Astrocyte of the hippocampus (primary cell): Measurements from ENCODE around the gene NRSN1.
"Not testable (repeated sequence)": the region's sequence is repeated elsewhere in the genome, so short reads cannot be mapped to it uniquely, and the experiment has no call there.

ENCODE experiments used
- DNase-seq: peaks from one replicate; pipeline ENCODE4 v3.0.0; 2011; ENCODE audit warnings: low read depth, low spot score

NRSN1 gene

GRCh38 chr6:24142733-24143132 is 16.7 kb downstream of the NRSN1 start:
- not testable (repeated sequence) for DNase-seq

GRCh38 chr6:24145690-24146131 is 19.7 kb downstream of the NRSN1 start:
- DNase-seq = peak; percentile 36

GRCh38 chr6:24146871-24147270 is 20.9 kb downstream of the NRSN1 start:
- DNase-seq = no peak

- DNase-seq = no peak
Measured at GRCh38 chr6:24147511-24148153, 21.6 kb downstream of the NRSN1 start.

- DNase-seq = no peak
Measured at GRCh38 chr6:24148154-24148570, 22.1 kb downstream of the NRSN1 start.

GRCh38 chr6:24148684-24149083 is 22.7 kb downstream of the NRSN1 start:
- peak; percentile 12 for DNase-seq

GRCh38 chr6:24149296-24149695 is 23.3 kb downstream of the NRSN1 start:
- DNase-seq = no peak

- DNase-seq = peak; percentile 11
Measured at GRCh38 chr6:24149836-24150235, 23.8 kb downstream of the NRSN1 start.

- no peak for DNase-seq
Measured at GRCh38 chr6:24152014-24152413, 26.0 kb downstream of the NRSN1 start.

- DNase-seq = peak; percentile 62
Measured at GRCh38 chr6:24154121-24154520, 28.1 kb downstream of the NRSN1 start.

- peak; percentile 39 for DNase-seq
Measured at GRCh38 chr6:24157886-24158285, 31.9 kb downstream of the NRSN1 start.

GRCh38 chr6:24183584-24183983 is 57.6 kb downstream of the NRSN1 start:
- DNase-seq = no peak

GRCh38 chr6:24186349-24186748 is 60.3 kb downstream of the NRSN1 start:
- no peak for DNase-seq

- no peak for DNase-seq
Measured at GRCh38 chr6:24187965-24188577, 62.1 kb downstream of the NRSN1 start.

GRCh38 chr6:24188578-24189080 is 62.6 kb downstream of the NRSN1 start:
- DNase-seq = no peak

- DNase-seq = no peak
Measured at GRCh38 chr6:24191346-24191745, 65.3 kb downstream of the NRSN1 start.

GRCh38 chr6:24193364-24193763 is 67.3 kb downstream of the NRSN1 start:
- no peak for DNase-seq

GRCh38 chr6:24194978-24195700 is 69.1 kb downstream of the NRSN1 start:
- no peak for DNase-seq

GRCh38 chr6:24195836-24196597 is 70.0 kb downstream of the NRSN1 start:
- DNase-seq = no peak
